Breast epithelium (tissue), 4 donors: Measurements from ENCODE around the gene MASP1. TPM values are rescaled to one million over a fixed set of nuclear protein-coding genes. Genes with fewer than 3 reads are reported as not detected.
"Not testable (repeated sequence)": the region's sequence is repeated elsewhere in the genome, so short reads cannot be mapped to it uniquely, and the experiment has no call there.

ENCODE experiments used
- DNase-seq, 2 donors: peaks; one replicate each; pipeline ENCODE4 v3.0.0-alpha.2; 2019; ENCODE audit warnings: low spot score in 2 of 2
- H3K27ac ChIP-seq, 2 donors: fragments of 200-600 bp; sonication (generic) in 1 of 2; one replicate each; pipeline ENCODE4 v1.5.1; 2016 to 2019; ENCODE audit warnings: mild to moderate bottlenecking in 1 of 2
- H3K27me3 ChIP-seq, 2 donors: fragments of 200-600 bp; sonication (generic) in 1 of 2; one replicate each; pipeline versions ENCODE4 v1.5.1 to v1.6.0; 2017 to 2019; ENCODE audit warnings: control low read depth in 1 of 2, mild to moderate bottlenecking in 1 of 2
- H3K36me3 ChIP-seq: fragments of 200-600 bp; one replicate; pipeline ENCODE4 v1.5.1; 2019
- H3K4me1 ChIP-seq, 2 donors: fragments of 200-600 bp; sonication (generic); one replicate each; pipeline ENCODE4 v1.5.1; 2016 to 2019; ENCODE audit warnings: control low read depth in 1 of 2
- H3K4me3 ChIP-seq, 3 donors: fragments of 200-600 bp; sonication (generic); 1 replicate in 2 of 3; 2 replicates in 1 of 3; pipeline ENCODE4 v1.5.1; 2016 to 2019; ENCODE audit warnings: mild to moderate bottlenecking in 3 of 3, moderate library complexity in 2 of 3
- H3K9me3 ChIP-seq, 2 donors: fragments of 200-600 bp; sonication (generic) in 1 of 2; one replicate each; pipeline ENCODE4 v1.5.1; 2016 to 2019; ENCODE audit warnings: control low read depth in 1 of 2
- POLR2A ChIP-seq: fragments of 450-650 bp; IDR thresholded peaks from one replicate; pipeline ENCODE4 v1.6.1; 2016; ENCODE audit warnings: antibody characterized with exemption, mild to moderate bottlenecking, moderate library complexity
- POLR2AphosphoS5 ChIP-seq, 3 donors: sonication (generic); formaldehyde crosslinking; IDR thresholded peaks; one replicate each; pipeline ENCODE4 v1.6.1; 2017; ENCODE audit warnings: antibody characterized with exemption in 3 of 3
- intact Hi-C: fragments of 100-400 bp; cut with DNase I; formaldehyde crosslinking; loops from one replicate; pipeline ENCODE4 v1.15.1; 2023; ENCODE audit warnings: low total_unique reads
- total RNA-seq, 3 donors: library from RNA; depleted of rRNA; stranded (reverse); fragments of >200 nt; gene quantifications; one replicate each; pipeline ENCODE4 v1.1.0, GENCODE V29; 2016
- TF ChIP-seq, protein P1 (sequence below), 3 donors: fragments of 450-650 bp; IDR thresholded peaks; one replicate each; pipeline ENCODE4 v1.5.1; 2016 to 2017; ENCODE audit warnings: antibody characterized with exemption in 3 of 3, mild to moderate bottlenecking in 3 of 3, moderate library complexity in 3 of 3

The MASP1 gene
- total RNA-seq, 3 donors from 2014 or later, result 0.33 to 11.5 (median 1.3) TPM

DNA sequence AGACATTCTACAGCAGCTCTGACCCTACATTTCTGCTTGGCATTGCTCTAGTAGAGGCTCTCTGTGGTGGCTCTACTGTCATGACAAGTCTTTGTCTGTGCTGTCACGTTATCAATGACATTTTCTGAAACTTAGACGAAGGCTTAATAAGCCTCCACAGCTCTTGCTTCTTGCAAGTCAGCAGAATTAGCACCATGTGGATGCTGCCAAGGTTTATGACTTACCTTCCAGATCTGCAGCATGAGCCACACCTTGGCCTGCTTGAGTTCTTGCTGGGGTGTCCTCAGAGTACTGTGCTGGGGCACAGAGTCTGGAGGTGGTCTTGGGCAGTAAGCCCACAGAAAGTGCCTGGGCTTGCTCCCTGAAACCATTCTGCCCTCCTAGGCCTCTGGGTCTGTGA, 84.5 kb downstream of the MASP1 start:
- peaks cover 7 to 13% of the 10 kb centered on the region in 2 donors for H3K4me1 ChIP-seq
- TF ChIP-seq POLR2A, result no peak
- TF ChIP-seq POLR2AphosphoS5 (IDR thresholded peaks at IDR 0.05), result no peak
- TF ChIP-seq, protein P1, sequence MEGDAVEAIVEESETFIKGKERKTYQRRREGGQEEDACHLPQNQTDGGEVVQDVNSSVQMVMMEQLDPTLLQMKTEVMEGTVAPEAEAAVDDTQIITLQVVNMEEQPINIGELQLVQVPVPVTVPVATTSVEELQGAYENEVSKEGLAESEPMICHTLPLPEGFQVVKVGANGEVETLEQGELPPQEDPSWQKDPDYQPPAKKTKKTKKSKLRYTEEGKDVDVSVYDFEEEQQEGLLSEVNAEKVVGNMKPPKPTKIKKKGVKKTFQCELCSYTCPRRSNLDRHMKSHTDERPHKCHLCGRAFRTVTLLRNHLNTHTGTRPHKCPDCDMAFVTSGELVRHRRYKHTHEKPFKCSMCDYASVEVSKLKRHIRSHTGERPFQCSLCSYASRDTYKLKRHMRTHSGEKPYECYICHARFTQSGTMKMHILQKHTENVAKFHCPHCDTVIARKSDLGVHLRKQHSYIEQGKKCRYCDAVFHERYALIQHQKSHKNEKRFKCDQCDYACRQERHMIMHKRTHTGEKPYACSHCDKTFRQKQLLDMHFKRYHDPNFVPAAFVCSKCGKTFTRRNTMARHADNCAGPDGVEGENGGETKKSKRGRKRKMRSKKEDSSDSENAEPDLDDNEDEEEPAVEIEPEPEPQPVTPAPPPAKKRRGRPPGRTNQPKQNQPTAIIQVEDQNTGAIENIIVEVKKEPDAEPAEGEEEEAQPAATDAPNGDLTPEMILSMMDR (IDR thresholded peaks at IDR 0.05), result no peak
- H3K27me3 ChIP-seq, result no peaks in the 10 kb centered on the region
- DNase-seq, result no peak
- no peaks in the 10 kb centered on the region for H3K36me3 ChIP-seq
- no peak overlapping the region for H3K4me3 ChIP-seq
- no peaks in the 10 kb centered on the region for H3K9me3 ChIP-seq
- H3K27ac ChIP-seq, result peak overlapping the region; percentile 77 to 78
- intact Hi-C loops, result no loop called here

DNA sequence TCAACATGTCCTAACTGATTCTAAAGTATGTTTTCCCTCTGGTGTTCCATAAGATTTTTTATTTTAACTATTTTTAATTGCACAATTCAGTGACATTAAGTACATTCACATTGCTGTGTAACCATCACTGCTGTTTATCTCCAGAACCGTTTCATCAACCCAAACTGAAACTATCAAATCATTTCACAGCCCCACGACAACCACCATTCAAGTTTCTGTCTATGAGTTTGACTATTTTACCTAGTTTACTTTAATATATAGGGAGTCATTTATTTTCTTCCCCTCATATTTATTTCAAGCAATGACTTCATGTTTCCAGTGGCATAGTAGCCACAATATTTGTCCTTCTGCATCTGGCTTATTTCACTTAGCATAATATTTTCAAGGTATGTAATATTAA, 85.9 kb downstream of the MASP1 start:
- no peaks in the 10 kb centered on the region for H3K27me3 ChIP-seq

DNA sequence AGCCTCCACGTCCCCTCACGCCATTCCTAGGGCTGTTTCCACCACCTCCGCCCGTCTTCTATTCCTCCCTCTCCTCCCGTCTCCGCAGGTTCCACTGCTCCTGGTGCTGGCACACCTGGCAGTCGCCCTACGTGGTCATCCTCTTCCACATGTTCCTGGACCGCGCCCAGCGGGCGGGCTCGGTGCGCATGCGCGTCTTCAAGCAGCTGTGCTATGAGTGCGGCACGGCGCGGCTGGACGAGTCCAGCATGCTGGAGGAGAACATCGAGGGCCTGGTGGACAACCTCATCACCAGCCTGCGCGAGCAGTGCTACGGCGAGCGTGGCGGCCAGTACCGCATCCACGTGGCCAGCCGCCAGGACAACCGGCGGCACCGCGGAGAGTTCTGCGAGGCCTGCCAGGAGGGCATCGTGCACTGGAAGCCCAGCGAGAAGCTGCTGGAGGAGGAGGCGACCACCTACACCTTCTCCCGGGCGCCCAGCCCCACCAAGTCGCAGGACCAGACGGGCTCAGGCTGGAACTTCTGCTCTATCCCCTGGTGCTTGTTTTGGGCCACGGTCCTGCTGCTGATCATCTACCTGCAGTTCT, 92.0 kb downstream of the MASP1 start:
- H3K4me1 ChIP-seq, H3K36me3 ChIP-seq, H3K27me3 ChIP-seq, H3K4me3 ChIP-seq, H3K9me3 ChIP-seq, DNase-seq, H3K27ac ChIP-seq, intact Hi-C loops: not testable (repeated sequence)

More for the DNA sequence above, 85.9 kb downstream of the MASP1 start:
- TF ChIP-seq, protein P1 (IDR thresholded peaks at IDR 0.05), result no peak
- TF ChIP-seq POLR2AphosphoS5 (IDR thresholded peaks at IDR 0.05) (no peak), POLR2A (no peak)
- no peak overlapping the region for H3K4me3 ChIP-seq
- H3K36me3 ChIP-seq, result no peaks in the 10 kb centered on the region
- peaks cover 7 to 13% of the 10 kb centered on the region in 2 donors for H3K4me1 ChIP-seq
- H3K9me3 ChIP-seq, result no peaks in the 10 kb centered on the region
- no peak for DNase-seq
- intact Hi-C loops, result no loop called here
- no peak overlapping the region for H3K27ac ChIP-seq

DNA sequence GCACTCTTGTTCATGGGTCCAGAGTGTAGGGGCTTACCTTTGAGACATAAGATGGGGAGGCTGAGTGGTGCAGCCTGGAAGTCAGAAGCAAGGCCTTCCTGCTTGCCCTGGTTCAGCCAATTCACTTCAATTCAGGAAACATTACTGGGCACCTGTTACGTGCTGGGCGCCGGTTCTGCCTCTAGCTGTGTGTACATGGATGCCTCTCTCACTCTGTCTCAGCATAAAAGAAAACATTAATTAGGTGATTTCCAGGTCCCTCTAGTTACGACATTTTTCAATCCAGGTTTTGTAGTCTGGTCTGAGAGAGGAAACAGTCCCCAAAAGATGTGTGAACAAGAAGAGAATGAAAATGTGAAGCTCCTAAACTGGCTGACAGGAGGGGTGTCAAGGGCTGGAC, 93.0 kb downstream of the MASP1 start:
- no peaks in the 10 kb centered on the region for H3K27me3 ChIP-seq
- intact Hi-C loops, result no loop called here
- H3K27ac ChIP-seq, result no peak overlapping the region
- H3K36me3 ChIP-seq, result no peaks in the 10 kb centered on the region
- no peaks in the 10 kb centered on the region for H3K9me3 ChIP-seq
- no peak overlapping the region for H3K4me3 ChIP-seq
- no peak for DNase-seq
- H3K4me1 ChIP-seq, result no peaks in the 10 kb centered on the region
- no peak for TF ChIP-seq POLR2AphosphoS5 (IDR thresholded peaks at IDR 0.05)
- no peak for TF ChIP-seq POLR2A
- TF ChIP-seq, protein P1 (IDR thresholded peaks at IDR 0.05), result no peak

DNA sequence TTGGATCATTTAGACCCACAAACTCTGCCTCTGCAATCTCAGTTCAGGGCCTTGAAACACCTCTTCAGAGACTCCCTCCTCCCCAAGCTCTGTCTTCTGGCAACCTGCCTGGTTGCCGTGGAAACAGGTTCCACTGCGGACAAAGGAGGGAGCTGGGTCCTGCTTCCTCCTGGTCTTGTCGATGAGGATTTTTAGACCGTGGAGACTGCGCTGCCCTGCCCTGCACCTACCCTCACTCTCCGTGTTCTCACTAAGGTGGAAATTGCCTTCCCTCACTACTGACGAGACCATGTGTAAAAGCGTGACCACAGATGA, 94.2 kb downstream of the MASP1 start, which contains the start of gene RTP1:
TSS of gene RTP1 (plus strand) at position 152 of the 315 bp plus-strand sequence. CDS start at position 182, 30 bp downstream.
- intact Hi-C loops, result no loop called here

More for the DNA sequence above, 94.2 kb downstream of the MASP1 start, which contains the start of gene RTP1:
- no peak within 1 kb of the TSS for H3K4me3 ChIP-seq
- no peaks in the 10 kb centered on the region for H3K4me1 ChIP-seq
- H3K36me3 ChIP-seq, result no peaks in the 10 kb centered on the region
- TF ChIP-seq POLR2AphosphoS5 (IDR thresholded peaks at IDR 0.05), result no peak
- TF ChIP-seq, protein P1 (IDR thresholded peaks at IDR 0.05), result no peak
- no peak for TF ChIP-seq POLR2A
- no peak within 1 kb of the TSS for H3K27ac ChIP-seq
- DNase-seq, result no peak
- H3K27me3 ChIP-seq, result no peaks in the 10 kb centered on the region
- H3K9me3 ChIP-seq, result no peaks in the 10 kb centered on the region
